Tibial artery (tissue), 4 donors: Measurements from ENCODE around the gene EOLA1.
"Not testable (repeated sequence)": the region's sequence is repeated elsewhere in the genome, so short reads cannot be mapped to it uniquely, and the experiment has no call there.

ENCODE experiments used
- DNase-seq, 2 donors: peaks; one replicate each; pipeline ENCODE4 v3.0.0-alpha.2; 2019
- H3K27ac ChIP-seq, 2 donors: fragments of 200-600 bp; sonication (generic) in 1 of 2; 1 replicate in 1 of 2; 2 replicates in 1 of 2; pipeline ENCODE4 v1.5.1; 2018 to 2019; ENCODE audit warnings: mild to moderate bottlenecking in 1 of 2
- H3K27me3 ChIP-seq, 2 donors: fragments of 200-600 bp; sonication (generic) in 1 of 2; one replicate each; pipeline versions ENCODE4 v1.5.1 to v1.6.0; 2016 to 2019
- H3K36me3 ChIP-seq, 3 donors: fragments of 200-600 bp; sonication (generic) in 2 of 3; one replicate each; pipeline ENCODE4 v1.5.1; 2016 to 2019; ENCODE audit warnings: mild to moderate bottlenecking in 2 of 3
- H3K4me1 ChIP-seq, 4 donors: fragments of 200-600 bp; sonication (generic) in 2 of 4; 1 replicate in 3 of 4; 2 replicates in 1 of 4; pipeline ENCODE4 v1.5.1; 2016 to 2019
- H3K4me3 ChIP-seq, 2 donors: fragments of 200-600 bp; sonication (generic) in 1 of 2; 1 replicate in 1 of 2; 2 replicates in 1 of 2; pipeline ENCODE4 v1.5.1; 2018 to 2019; ENCODE audit warnings: mild to moderate bottlenecking in 2 of 2
- H3K9me3 ChIP-seq, 3 donors: fragments of 200-600 bp; sonication (generic) in 1 of 3; one replicate each; pipeline ENCODE4 v1.5.1; 2016 to 2019
- intact Hi-C: fragments of 100-400 bp; cut with DNase I; formaldehyde crosslinking; loops from one replicate; pipeline ENCODE4 v1.15.0; 2023; ENCODE audit warnings: low total_unique reads
- TF ChIP-seq, protein P1 (sequence below), 2 experiments: fragments of 200-600 bp in 1 of 2; fragments of 450-650 bp in 1 of 2; IDR thresholded peaks; one replicate each; pipeline ENCODE4 v1.5.1; 2017 to 2019; ENCODE audit warnings: antibody characterized with exemption in 2 of 2, mild to moderate bottlenecking in 1 of 2, moderate library complexity in 1 of 2

EOLA1 gene

DNA sequence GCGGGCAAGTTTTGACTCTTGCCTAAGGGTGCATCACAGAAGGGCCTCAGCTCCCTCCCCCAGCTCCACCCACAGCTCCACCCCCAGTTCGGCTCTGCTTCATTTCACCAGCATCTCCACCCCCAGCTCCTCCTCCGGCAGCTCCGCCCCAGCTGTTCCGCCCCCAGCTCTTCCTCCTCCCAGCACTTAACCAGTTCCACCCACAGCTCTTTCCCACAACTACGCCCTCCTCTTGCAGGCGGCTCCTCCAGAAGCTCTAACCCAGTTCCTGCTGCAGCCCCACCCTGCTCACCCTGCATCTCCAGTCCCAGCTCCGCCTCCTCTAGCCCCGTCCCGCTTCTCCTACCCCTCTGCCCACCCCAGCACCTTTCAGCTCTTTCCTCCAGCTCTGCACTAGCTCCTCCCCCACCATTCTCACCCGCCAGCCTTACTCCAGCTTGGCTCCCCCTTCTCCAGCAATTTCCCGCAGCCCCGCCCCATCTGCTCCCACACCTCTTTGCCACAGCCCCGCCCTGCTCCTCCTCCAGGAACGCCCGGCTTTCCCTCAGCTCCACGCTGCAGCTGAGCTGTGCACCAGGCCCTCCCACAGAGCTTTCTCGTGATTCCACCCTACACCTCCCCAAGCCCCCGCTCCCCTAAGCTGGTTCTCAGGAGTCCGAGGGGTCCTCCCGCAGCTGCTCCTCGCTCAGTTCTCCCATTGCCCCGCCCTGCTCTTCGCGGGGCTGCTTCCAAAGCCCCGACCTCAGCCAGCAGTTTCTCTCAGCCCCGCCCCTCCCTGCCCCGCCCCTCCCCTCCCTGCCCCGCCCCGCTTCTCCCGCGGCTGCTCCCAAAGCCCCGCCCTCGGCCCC, 1.3 kb upstream of the EOLA1 start:
- peak overlapping the region; percentile 79 to 86 for H3K27ac ChIP-seq
- intact Hi-C loops: no loop called here

DNA sequence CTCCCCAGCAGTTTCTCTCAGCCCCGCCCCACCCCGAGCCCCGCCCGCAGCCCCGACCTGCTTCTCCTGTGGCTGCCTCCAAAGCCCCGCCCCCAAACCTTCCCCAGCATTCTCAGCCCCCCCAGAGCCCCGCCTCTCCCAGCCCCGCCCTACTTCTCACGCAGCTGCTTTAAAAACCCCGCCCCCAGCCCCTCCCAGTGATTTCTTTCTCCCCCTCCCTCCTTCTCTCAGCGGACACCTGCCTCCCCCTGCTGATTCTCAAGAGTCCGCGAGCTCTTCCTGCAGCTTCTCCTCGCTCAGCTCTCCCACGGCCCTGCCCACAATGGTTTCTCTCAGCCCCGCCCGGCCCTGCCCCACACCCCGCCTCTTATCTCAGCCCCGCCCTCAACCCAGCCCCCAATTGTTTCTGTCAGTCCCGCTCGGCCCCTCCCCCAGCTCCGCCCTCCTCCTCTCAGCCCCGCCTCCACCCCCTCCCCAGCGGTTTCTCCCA, 636 bp upstream of the EOLA1 start:
- intact Hi-C loops: no loop called here
- H3K27ac ChIP-seq: peak overlapping the region; percentile 86 to 90
- no peaks in the 10 kb centered on the region for H3K9me3 ChIP-seq
- no peaks in the 10 kb centered on the region for H3K27me3 ChIP-seq
- peaks cover 0 to 6% (median 0%) of the 10 kb centered on the region in 3 donors for H3K36me3 ChIP-seq
- DNase-seq: peak; percentile 93 to 96
- peak overlapping the region; percentile 67 to 74 for H3K4me3 ChIP-seq
- H3K4me1 ChIP-seq: peaks cover 0 to 11% (median 0%) of the 10 kb centered on the region in 4 donors
- TF ChIP-seq, protein P1, sequence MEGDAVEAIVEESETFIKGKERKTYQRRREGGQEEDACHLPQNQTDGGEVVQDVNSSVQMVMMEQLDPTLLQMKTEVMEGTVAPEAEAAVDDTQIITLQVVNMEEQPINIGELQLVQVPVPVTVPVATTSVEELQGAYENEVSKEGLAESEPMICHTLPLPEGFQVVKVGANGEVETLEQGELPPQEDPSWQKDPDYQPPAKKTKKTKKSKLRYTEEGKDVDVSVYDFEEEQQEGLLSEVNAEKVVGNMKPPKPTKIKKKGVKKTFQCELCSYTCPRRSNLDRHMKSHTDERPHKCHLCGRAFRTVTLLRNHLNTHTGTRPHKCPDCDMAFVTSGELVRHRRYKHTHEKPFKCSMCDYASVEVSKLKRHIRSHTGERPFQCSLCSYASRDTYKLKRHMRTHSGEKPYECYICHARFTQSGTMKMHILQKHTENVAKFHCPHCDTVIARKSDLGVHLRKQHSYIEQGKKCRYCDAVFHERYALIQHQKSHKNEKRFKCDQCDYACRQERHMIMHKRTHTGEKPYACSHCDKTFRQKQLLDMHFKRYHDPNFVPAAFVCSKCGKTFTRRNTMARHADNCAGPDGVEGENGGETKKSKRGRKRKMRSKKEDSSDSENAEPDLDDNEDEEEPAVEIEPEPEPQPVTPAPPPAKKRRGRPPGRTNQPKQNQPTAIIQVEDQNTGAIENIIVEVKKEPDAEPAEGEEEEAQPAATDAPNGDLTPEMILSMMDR (IDR thresholded peaks at IDR 0.05): no peak

More for the DNA sequence above, 1.3 kb upstream of the EOLA1 start:
- DNase-seq: peak; percentile 92 to 96
- TF ChIP-seq, protein P1 (IDR thresholded peaks at IDR 0.05): no peak
- Histone ChIP-seq H3K9me3 (no peaks in the 10 kb centered on the region), H3K4me3 (peak overlapping the region; percentile 67 to 74), H3K27me3 (no peaks in the 10 kb centered on the region), H3K36me3 (peaks cover 0 to 9% (median 0%) of the 10 kb centered on the region in 3 donors), H3K4me1 (peaks cover 0 to 11% (median 0%) of the 10 kb centered on the region in 4 donors)

DNA sequence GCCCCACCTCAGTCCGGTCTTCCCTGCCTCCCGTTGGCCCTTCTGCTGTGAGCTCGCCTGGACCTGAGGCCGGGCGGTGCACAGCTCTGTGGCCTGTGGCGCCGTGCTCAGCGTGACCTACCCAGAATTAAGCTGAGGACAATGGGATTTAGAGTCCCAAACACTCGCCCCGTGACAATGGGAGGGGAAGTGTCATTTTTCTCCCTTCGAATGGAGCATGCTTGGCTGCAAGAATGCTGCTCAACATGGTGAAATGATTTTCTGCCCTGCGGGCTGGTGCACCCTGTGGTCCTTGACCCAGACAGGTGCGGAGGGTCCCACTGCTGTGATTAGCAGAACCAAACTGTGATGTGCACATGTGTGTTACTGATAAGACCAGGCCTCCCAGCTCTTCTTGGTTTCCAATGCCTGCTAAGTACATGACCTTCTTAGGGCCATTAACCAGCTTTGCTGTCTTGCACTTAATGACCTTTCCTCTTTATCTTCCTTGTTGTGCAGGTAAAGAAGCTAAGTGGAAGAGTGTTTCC, 772 bp downstream of the EOLA1 start:
- Histone ChIP-seq H3K4me1 (peaks cover 0 to 11% (median 0%) of the 10 kb centered on the region in 4 donors), H3K36me3 (no peaks in the 10 kb centered on the region), H3K27ac (peak overlapping the region; percentile 86 to 90), H3K27me3 (no peaks in the 10 kb centered on the region), H3K9me3 (no peaks in the 10 kb centered on the region), H3K4me3 (peak overlapping the region; percentile 67 to 74)
- no peak for DNase-seq
- intact Hi-C loops: no loop called here
- TF ChIP-seq, protein P1 (IDR thresholded peaks at IDR 0.05): no peak

DNA sequence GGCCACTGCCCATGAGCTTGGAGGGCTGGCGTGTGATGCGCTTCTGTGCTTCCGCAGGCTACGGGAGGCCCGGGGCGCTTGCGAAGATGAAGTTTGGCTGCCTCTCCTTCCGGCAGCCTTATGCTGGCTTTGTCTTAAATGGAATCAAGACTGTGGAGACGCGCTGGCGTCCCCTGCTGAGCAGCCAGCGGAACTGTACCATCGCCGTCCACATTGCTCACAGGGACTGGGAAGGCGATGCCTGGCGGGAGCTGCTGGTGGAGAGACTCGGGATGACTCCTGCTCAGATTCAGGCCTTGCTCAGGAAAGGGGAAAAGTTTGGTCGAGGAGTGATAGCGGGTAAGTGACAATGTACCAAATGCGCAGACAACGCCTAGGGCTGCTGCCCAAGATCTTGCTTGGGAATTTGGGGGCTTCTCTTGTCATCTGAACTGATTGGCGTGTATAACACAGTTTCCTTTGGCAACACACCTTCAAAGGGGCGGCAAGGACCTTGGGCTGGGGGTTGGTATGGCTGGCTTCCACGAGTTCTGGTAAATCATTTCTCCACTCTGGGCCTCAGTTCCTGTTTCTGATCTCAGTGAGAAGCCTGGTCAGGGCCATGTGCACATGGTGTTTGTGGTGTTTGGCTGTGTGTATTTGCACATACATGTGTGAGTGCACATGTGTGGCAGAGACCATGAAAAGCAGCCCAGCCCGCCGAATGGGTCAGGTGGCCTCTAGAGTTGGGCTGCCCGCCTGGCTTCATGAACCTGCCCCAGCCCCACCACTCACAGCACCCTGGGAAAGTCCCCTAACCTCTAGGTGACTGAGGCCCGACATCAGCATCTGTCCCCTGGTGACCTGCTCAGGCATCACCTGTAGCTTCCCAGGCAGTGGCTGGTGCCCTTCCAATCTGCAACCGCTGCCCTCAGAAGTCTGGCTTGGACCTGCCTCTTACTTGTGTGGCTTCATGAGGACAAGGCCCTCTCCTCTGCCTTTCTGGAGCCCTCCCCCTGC, 5.0 kb downstream of the EOLA1 start:
- H3K27ac ChIP-seq, DNase-seq, intact Hi-C loops: not testable (repeated sequence)

DNA sequence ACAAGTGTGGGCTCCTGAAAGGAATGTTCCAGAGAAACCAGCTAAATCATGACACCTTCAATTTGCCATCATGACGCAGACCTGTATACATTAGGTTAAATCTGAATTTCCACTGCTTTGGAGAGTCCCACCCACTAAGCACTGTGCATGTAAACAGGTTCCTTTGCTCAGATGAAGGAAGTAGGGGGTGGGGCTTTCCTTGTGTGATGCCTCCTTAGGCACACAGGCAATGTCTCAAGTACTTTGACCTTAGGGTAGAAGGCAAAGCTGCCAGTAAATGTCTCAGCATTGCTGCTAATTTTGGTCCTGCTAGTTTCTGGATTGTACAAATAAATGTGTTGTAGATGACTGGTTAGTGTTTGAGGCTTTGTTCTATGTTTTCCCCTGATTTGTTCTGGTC, 6.2 kb downstream of the EOLA1 start:
- H3K4me1 ChIP-seq, H3K27ac ChIP-seq, H3K4me3 ChIP-seq, DNase-seq, intact Hi-C loops, H3K36me3 ChIP-seq, H3K27me3 ChIP-seq, H3K9me3 ChIP-seq: not testable (repeated sequence)

More for the DNA sequence above, 5.0 kb downstream of the EOLA1 start:
- not testable (repeated sequence) for H3K36me3 ChIP-seq, H3K27me3 ChIP-seq, H3K4me1 ChIP-seq, H3K9me3 ChIP-seq, H3K4me3 ChIP-seq

DNA sequence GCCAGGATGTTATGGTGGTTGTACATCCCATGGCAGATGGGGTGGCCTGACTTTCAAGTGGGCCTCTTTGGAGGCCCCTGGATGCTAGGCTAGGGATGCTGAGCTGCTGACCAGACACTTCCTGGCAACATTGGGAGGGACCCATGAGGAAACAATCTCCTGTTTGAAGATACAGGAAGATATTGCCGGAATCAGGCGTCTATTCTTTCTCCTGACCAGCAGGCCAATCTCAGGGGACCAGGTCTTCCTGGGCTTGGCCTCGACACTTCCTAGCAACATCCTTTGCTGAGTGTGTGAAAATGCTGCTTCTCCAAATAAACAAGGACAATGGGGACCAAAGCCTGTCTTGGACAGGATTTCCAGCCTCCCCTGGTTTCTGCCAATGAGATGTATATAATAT, 7.0 kb downstream of the EOLA1 start:
- H3K9me3 ChIP-seq, H3K27me3 ChIP-seq, DNase-seq, H3K4me3 ChIP-seq, H3K27ac ChIP-seq, H3K4me1 ChIP-seq, H3K36me3 ChIP-seq, intact Hi-C loops: not testable (repeated sequence)

DNA sequence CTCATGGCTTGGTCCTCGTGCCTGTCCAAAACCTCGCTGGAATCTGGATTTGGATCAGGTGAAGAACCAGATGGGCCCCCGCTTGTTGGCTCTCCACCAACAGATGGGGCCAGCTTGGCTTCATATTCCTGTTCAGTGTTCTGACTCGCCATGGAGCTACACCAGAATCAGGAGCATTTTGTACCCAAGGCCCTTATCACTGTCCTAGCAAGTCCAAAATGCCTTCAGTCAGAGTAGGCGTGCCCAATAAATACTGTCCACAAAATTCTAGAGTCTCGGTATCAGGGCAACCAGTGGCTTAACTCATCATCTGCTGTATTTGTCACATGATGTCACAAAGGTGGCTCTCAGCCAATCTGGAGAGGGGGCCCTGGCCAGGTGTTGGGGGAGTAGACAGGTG, 8.9 kb downstream of the EOLA1 start, which contains the start of gene HSFX3:
Gene HSFX3, minus strand, starts transcription at position 224 of the 400 bp plus-strand sequence. Its CDS starts 72 bp downstream, at position 152.
- intact Hi-C loops: not testable (repeated sequence)

DNA sequence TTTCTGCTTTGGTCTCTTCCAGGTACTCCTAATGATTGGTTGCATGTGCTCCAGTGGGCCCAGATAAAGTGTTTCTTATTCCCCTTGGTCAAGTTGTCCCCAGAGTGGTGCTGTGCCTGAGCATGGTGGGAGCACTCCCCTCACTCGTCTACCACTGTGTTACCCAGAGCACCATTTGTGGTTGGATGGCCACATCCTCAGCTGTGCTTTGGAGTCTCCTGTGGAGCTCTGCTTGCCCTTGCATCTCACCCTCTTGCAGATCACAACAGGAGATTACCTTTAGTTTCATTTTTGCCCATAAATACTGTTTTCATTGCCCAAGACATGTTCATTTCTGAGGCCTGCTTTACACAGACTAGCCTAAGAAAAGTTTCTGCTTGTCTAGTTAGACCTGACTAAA, 9.6 kb downstream of the EOLA1 start:
- H3K27me3 ChIP-seq, H3K4me3 ChIP-seq, intact Hi-C loops, H3K9me3 ChIP-seq, H3K27ac ChIP-seq, DNase-seq, H3K36me3 ChIP-seq, H3K4me1 ChIP-seq: not testable (repeated sequence)

More for the DNA sequence above, 8.9 kb downstream of the EOLA1 start, which contains the start of gene HSFX3:
- not testable (repeated sequence) for H3K27me3 ChIP-seq, H3K4me3 ChIP-seq, H3K36me3 ChIP-seq, H3K9me3 ChIP-seq, DNase-seq, H3K27ac ChIP-seq, H3K4me1 ChIP-seq

DNA sequence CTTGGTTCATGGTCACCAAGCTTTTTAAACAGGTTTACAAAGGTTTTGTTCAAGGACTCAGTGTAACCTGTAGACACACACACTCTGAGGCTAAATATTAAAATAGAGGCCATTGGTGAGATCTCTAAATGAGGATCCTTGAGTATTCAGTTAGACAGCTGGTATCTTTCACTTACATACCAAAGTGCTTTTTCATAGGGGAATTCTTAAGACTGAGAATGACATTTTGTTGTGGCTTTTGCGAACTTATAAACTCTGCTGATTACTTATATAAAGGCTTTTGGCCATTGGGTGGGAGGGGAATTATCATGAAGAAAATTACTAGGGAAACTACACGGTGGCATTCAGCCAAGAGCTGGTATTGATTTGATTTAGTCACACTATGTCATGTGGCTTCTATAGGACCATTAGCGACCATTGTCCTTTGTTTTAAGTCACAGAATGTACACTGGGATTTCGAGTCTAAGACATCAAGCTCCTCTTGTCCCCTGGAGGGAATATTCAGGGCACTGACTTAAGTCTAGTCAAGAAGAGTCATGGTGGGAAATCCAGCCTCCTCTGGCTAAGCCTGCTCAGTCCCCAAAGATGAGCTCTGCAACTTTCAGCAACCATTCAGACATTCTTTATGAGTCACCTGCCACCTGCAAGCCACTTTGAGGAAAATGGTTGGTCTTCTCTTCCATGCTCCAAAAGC, 10.6 kb downstream of the EOLA1 start:
- H3K27ac ChIP-seq, H3K4me3 ChIP-seq, H3K4me1 ChIP-seq, DNase-seq, H3K27me3 ChIP-seq, H3K36me3 ChIP-seq, H3K9me3 ChIP-seq, intact Hi-C loops: not testable (repeated sequence)

DNA sequence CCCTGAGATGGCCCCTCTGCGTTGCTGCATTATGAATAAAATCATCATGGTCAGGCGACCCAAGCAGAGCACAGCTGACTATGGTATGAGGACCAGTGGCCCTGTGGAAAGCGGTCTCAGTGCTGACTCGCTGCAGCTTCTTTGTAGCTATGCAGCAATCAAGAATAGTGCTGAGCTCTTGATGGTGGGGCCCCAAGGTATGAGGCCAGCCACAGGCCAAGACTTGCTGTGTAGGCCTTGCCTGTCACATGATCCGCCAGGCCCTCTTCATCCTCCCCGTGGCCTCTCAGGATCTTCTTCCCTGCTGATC, 11.1 kb downstream of the EOLA1 start:
- DNase-seq, H3K27me3 ChIP-seq, H3K9me3 ChIP-seq, H3K4me3 ChIP-seq, intact Hi-C loops, H3K36me3 ChIP-seq, H3K27ac ChIP-seq, H3K4me1 ChIP-seq: not testable (repeated sequence)
